GM12865 (cell line): ENCODE results near the gene HGS.
"Not testable (repeated sequence)": the region's sequence is repeated elsewhere in the genome, so short reads cannot be mapped to it uniquely, and the experiment has no call there.

Experiments used
- DNase-seq: peaks from one replicate; pipeline ENCODE4 v3.0.0; 2010; ENCODE audit warnings: low read depth
- H3K4me3 ChIP-seq: 2 replicates; pipeline ENCODE4 v1.5.1; 2011; ENCODE audit warnings: mild to moderate bottlenecking, low read depth, low read length, control low read depth
- TF ChIP-seq, protein P1 (sequence below): IDR thresholded peaks from 2 replicates; pipeline ENCODE4 v1.5.1; 2011; ENCODE audit warnings: low read length, control low read depth, low read depth, inconsistent platforms; ENCODE audit not compliant: insufficient read depth; ENCODE audit errors: missing control alignments

HGS gene

DNA sequence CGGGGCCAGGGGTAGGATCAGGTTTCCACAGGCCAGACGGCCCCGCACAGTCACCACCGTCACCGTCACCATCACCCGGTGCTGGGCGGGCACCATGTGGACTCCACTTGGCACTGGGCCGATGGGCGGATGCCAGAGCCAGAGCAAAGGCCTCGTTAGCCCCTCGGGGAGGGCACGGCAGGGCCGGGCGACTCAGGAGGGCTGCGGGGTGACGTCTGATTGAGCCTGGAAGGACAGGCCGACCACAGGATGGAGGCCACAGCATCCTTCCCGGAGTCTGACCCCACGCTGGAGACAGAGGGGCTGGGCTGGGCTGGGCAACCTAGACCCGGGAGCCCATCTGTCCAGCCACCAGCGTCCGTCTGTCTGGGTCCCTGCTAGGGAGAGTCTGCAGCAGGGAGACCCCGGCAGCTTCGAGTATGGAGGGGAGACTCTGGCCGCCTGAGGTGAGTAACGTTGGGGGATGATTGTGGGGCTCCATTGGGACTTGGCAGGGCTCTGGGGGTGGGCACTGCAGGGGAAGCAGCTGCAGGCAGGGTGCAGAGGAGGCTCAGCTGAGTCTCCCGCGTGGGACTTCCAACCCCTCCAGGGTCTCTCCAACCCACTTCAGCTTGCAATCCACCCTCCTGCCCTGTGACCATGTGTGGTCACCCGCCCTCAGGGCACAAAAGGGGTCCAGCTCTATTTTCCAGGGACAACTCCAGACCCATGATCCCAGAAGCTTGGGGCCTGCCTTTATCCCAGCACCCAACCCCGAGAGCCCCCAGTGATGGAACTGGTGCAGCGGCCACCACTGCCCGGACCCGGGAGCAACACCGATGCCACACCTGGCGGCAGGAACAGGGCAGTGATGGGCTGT, 50.8 kb downstream of the HGS start:
- no peak for DNase-seq
- no peak overlapping the region for H3K4me3 ChIP-seq
- TF ChIP-seq, protein P1, sequence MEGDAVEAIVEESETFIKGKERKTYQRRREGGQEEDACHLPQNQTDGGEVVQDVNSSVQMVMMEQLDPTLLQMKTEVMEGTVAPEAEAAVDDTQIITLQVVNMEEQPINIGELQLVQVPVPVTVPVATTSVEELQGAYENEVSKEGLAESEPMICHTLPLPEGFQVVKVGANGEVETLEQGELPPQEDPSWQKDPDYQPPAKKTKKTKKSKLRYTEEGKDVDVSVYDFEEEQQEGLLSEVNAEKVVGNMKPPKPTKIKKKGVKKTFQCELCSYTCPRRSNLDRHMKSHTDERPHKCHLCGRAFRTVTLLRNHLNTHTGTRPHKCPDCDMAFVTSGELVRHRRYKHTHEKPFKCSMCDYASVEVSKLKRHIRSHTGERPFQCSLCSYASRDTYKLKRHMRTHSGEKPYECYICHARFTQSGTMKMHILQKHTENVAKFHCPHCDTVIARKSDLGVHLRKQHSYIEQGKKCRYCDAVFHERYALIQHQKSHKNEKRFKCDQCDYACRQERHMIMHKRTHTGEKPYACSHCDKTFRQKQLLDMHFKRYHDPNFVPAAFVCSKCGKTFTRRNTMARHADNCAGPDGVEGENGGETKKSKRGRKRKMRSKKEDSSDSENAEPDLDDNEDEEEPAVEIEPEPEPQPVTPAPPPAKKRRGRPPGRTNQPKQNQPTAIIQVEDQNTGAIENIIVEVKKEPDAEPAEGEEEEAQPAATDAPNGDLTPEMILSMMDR = no peak

DNA sequence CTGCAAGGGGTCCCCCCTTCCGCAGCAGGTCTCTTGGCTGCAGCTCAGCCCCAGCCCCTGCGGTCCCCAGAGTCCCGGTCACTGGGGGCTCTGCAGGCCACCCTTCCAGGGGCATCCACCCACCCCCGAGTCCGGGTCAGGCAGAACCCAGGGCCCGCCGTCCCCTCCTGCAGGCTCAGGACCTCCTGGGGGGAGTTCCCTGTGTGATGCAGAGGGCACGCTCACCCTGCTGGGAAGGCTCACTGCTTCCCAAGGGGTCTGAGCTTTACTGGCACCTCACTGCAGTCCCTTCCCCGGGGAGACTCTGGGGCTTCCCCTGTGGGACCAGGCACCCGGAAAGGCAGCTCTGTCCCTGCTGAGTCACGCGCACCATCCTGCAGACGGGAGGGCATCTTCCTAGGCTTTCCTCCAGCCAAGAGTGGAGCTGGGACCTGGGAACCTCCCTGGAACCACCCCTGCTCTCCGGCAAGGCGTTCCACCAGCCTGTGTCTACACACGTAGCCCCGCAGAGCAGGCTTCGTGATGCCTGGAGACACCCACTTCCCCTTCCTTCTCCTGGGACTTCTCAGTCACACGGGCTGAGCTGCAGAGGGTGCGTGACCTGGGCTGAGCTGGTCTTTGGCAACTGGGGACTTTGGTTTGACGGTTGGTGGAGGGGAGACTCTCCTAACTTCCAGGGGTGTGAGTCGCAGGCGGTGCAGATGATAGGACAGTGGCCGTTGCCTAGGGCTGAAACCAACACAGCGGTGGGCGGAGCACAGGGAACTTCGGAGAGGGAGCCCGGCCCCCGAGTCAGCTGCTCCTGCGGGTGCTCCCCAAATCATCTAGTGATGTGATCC, 51.7 kb downstream of the HGS start:
- DNase-seq = peak; percentile 58
- peak overlapping the region; percentile 19 for H3K4me3 ChIP-seq
- TF ChIP-seq, protein P1 = no peak

DNA sequence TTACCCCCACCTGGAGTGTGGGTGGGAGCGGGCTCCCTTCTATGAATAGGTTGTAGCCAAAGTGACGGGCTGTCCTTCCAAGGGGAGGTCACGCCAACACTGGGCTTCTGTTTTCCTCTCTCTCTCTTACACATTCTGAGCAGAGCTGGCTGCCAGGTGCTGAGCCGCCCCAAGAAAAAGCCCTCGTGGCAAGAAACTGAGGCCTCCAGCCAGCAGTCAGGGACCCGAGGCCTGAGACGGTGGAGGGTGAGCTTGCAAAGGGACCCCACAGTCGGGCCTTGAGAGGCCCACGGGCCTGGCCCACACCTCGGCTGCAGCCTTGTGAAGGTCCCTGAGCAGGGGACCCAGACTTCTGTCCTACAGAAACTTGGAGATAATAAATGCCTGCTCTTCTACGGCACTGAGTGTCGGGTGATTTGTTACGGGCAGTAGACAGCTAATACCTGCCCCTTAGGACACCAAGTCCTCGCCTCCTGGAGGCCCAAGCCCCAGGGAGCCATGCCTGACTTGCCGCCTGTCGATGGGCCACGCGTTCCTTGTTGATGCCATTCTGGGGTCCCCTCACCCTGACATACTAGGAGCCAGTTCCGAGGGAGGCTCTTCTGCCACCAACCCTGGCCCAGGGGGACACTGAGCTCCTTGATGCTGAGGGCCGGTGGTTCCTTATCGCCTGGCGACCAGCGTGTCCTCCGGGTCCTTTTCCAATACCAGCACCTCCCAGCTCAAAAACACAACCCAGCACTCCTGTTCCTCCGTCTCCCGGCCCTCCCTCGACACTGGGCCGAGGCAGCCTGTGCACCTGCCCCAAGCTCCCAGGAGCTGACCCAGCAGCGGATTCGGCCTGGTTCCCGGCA, 54.4 kb downstream of the HGS start:
- no peak for DNase-seq
- no peak overlapping the region for H3K4me3 ChIP-seq
- TF ChIP-seq, protein P1 = no peak

DNA sequence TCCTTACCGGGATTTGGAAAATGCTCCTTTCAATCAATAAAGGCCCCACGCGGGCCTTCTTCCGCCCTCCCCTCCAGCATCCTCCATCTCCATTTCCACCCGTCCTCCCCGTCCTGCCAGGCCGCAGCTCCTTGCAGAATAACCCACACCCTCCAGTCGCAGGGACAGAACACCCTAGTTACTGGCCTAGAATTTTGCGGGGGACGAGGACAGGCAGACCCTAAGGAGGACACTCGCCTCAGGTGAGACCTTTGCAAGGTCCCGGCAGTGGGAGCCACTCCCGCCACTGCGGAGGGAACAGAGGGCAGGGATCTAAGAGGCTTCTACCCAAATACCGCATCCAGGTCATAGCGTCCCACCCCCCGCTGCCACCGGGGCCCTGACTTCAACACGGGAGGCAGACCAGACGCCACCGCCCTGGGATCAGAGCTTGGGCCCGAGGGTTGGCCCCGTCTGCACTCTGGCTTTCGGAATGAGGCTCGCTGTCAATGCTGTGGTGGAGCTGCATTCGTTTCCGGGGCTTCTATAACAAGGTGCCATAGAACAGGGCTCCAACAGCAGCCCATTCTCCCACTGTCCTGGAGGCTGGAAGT, 55.1 kb downstream of the HGS start:
- no peak overlapping the region for H3K4me3 ChIP-seq
- TF ChIP-seq, protein P1 = no peak
- no peak for DNase-seq

DNA sequence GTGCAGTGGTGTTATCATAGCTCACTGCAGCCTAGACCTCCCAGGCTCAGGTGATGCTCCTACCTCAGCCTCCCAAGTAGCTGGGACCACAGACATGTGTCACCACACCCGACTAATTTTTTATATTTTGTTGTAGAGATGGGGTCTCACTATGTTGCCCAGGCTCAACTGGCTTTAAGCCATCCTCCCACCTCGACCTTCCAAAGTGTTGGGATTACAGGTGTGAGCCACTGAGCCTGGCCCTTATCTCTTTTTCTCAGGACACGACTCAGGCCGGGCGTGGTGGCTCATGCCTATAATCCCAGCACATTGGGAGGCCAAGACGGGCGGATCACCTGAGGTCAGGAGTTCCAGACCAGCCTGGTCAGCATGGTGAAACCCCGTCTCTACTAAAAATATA, 55.8 kb downstream of the HGS start:
- not testable (repeated sequence) for H3K4me3 ChIP-seq, DNase-seq

DNA sequence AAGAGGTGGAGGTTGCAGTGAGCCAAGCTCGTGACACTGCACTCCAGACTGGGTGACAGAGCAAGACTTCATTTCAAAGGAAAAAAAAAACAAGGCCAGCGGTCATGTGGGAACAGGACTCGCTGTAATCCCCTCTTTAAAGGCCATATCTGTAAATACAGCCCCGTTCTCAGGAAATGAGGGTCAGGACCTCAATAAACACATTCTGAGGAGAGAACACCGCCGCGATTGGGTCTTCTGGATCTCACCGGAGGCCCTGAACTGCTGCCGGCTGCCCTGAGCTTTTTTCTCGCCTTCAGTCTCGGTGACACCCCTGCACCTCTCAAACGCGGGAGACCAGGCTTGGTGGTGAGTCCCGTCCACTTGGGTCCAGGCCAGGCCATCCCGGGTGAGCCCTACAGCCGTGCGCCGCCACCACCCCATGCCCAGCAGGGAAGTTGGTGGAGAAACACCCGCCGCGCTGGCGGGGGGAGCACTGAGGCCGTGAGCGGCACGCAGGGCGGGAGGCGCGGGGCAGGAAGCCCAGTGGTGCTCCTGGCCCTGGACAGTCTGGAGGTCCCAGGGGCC, 56.7 kb downstream of the HGS start:
- TF ChIP-seq, protein P1 = no peak
- H3K4me3 ChIP-seq = no peak overlapping the region
- DNase-seq = no peak
